Measurements from ENCODE around the gene RGS5.
"Not testable (repeated sequence)": the region's sequence is repeated elsewhere in the genome, so short reads cannot be mapped to it uniquely, and the experiment has no call there.

Gene RGS5

GRCh38 chr1:163202833-163203451, at the start of gene RGS5:
Gene RGS5, minus strand, starts transcription at chr1:163202916. Its CDS starts 81 bp downstream, at chr1:163202835.
- peak in 1 of 2 experiments; percentile 1 for DNase-seq

- DNase-seq, result no peak
Observed at GRCh38 chr1:163250382-163250974, 47.8 kb upstream of the RGS5 start.

- DNase-seq, result no peak
Observed at GRCh38 chr1:163248064-163248463, 45.3 kb upstream of the RGS5 start.

- not testable (repeated sequence) for DNase-seq
Observed at GRCh38 chr1:163244648-163245047, 41.9 kb upstream of the RGS5 start.

GRCh38 chr1:163241746-163242145, 39.0 kb upstream of the RGS5 start:
- DNase-seq, result no peak

GRCh38 chr1:163240705-163241104, 38.0 kb upstream of the RGS5 start:
- no peak for DNase-seq

- not testable (repeated sequence) for DNase-seq
Observed at GRCh38 chr1:163233643-163234042, 30.9 kb upstream of the RGS5 start.

- no peak for DNase-seq
Observed at GRCh38 chr1:163231385-163231784, 28.7 kb upstream of the RGS5 start.

GRCh38 chr1:163230827-163231226, 28.1 kb upstream of the RGS5 start:
- DNase-seq, result no peak

GRCh38 chr1:163228271-163228670, 25.6 kb upstream of the RGS5 start:
- not testable (repeated sequence) for DNase-seq

- no peak for DNase-seq
Observed at GRCh38 chr1:163227126-163227525, 24.4 kb upstream of the RGS5 start.

GRCh38 chr1:163213626-163214025, 10.9 kb upstream of the RGS5 start:
- no peak for DNase-seq

- DNase-seq, result no peak
Observed at GRCh38 chr1:163211667-163212066, 9.0 kb upstream of the RGS5 start.

- no peak for DNase-seq
Observed at GRCh38 chr1:163205513-163205912, 2.8 kb upstream of the RGS5 start.

- DNase-seq, result no peak
Observed at GRCh38 chr1:163203561-163203960, 845 bp upstream of the RGS5 start.

- DNase-seq, result no peak
Observed at GRCh38 chr1:163201906-163202305, 810 bp downstream of the RGS5 start.

GRCh38 chr1:163197022-163197421, 5.7 kb downstream of the RGS5 start:
- no peak for DNase-seq

GRCh38 chr1:163196449-163196787, 6.3 kb downstream of the RGS5 start:
- DNase-seq, result no peak

- no peak for DNase-seq
Observed at GRCh38 chr1:163195728-163196448, 6.8 kb downstream of the RGS5 start.

- no peak for DNase-seq
Observed at GRCh38 chr1:163191301-163191700, 11.4 kb downstream of the RGS5 start.

GRCh38 chr1:163188947-163189346, 13.8 kb downstream of the RGS5 start:
- no peak for DNase-seq

- DNase-seq, result no peak
Observed at GRCh38 chr1:163187849-163188248, 14.9 kb downstream of the RGS5 start.

GRCh38 chr1:163186862-163187261, 15.9 kb downstream of the RGS5 start:
- DNase-seq, result no peak

- no peak for DNase-seq
Observed at GRCh38 chr1:163182330-163182949, 20.3 kb downstream of the RGS5 start.
